SU-DHL-6 (cell line): Measurements from ENCODE around the gene METTL6.

ENCODE experiments used
- H2AFZ ChIP-seq: fragments of 200-600 bp; sonication (generic); 2 replicates; pipeline ENCODE4 v1.6.1; 2014; ENCODE audit warnings: low read depth, mild to moderate bottlenecking, moderate library complexity, mixed read lengths, antibody characterized with exemption, low read length; ENCODE audit not compliant: severe bottlenecking
- H3F3A ChIP-seq: fragments of 200-600 bp; shearing (Covaris generic); 2 replicates; pipeline ENCODE4 v1.6.0; 2016; ENCODE audit warnings: antibody characterized with exemption, mild to moderate bottlenecking; ENCODE audit not compliant: insufficient read depth
- H3K27ac ChIP-seq: fragments of 200-600 bp; sonication (generic); 2 replicates; pipeline ENCODE4 v1.5.1; 2016; ENCODE audit warnings: low read depth, mild to moderate bottlenecking, low read length, moderate library complexity, mixed read lengths
- H3K27me3 ChIP-seq: fragments of 200-600 bp; sonication (generic), shearing (Covaris generic); 2 replicates; pipeline ENCODE4 v1.6.0; 2014; ENCODE audit warnings: mild to moderate bottlenecking, low read length
- H3K36me3 ChIP-seq: fragments of 200-600 bp; sonication (generic); 2 replicates; pipeline ENCODE4 v1.6.1; 2014; ENCODE audit warnings: mild to moderate bottlenecking, low read length, mixed read lengths
- H3K4me2 ChIP-seq: fragments of 300-600, 200-600 bp; shearing (Covaris generic), sonication (generic); 2 replicates; pipeline ENCODE4 v1.6.0; 2014; ENCODE audit warnings: low read length, low read depth, mild to moderate bottlenecking; ENCODE audit not compliant: poor library complexity, severe bottlenecking
- H3K4me3 ChIP-seq: fragments of 200-600 bp; sonication (generic); 2 replicates; pipeline ENCODE4 v1.5.1; 2014; ENCODE audit warnings: antibody characterized with exemption, low read length, mild to moderate bottlenecking, mixed read lengths; ENCODE audit not compliant: insufficient read depth, poor library complexity, severe bottlenecking
- H3K79me2 ChIP-seq: fragments of 200-600 bp; sonication (generic); 2 replicates; pipeline ENCODE4 v1.6.1; 2014; ENCODE audit warnings: mild to moderate bottlenecking, low read length, moderate library complexity; ENCODE audit not compliant: insufficient read depth
- H3K9ac ChIP-seq: fragments of 200-600 bp; sonication (generic); 2 replicates; pipeline ENCODE4 v1.7.0; 2014; ENCODE audit warnings: mild to moderate bottlenecking, low read length
- H3K9me2 ChIP-seq: fragments of 200-600 bp; sonication (generic); replicated peaks from 2 replicates; pipeline ENCODE4 v1.6.1; 2014; ENCODE audit warnings: low read length; ENCODE audit not compliant: insufficient read depth
- H3K9me3 ChIP-seq: fragments of 200-600 bp; sonication (generic); 2 replicates; pipeline ENCODE4 v1.6.1; 2014; ENCODE audit warnings: low read length, mixed read lengths; ENCODE audit not compliant: insufficient read depth
- H4K20me1 ChIP-seq: fragments of 200-600 bp; sonication (generic); 2 replicates; pipeline ENCODE4 v1.6.1; 2014; ENCODE audit warnings: low read depth, mild to moderate bottlenecking, antibody characterized with exemption, low read length, moderate library complexity, mixed read lengths
- EZH2phosphoT487 ChIP-seq: fragments of 200-600 bp; sonication (generic), shearing (Covaris generic); conservative IDR thresholded peaks from 2 replicates; pipeline ENCODE4 v1.6.1; 2018; ENCODE audit warnings: mild to moderate bottlenecking, antibody characterized with exemption, low read length, moderate library complexity, mixed read lengths
- TF ChIP-seq, protein P1 (sequence below): fragments of 200-600 bp; sonication (generic); IDR thresholded peaks from one replicate; pipeline ENCODE4 v1.5.1; 2017; ENCODE audit warnings: antibody characterized with exemption, mild to moderate bottlenecking, low read length, moderate library complexity; ENCODE audit not compliant: insufficient read depth, poor library complexity, severe bottlenecking

Gene METTL6, protein sequence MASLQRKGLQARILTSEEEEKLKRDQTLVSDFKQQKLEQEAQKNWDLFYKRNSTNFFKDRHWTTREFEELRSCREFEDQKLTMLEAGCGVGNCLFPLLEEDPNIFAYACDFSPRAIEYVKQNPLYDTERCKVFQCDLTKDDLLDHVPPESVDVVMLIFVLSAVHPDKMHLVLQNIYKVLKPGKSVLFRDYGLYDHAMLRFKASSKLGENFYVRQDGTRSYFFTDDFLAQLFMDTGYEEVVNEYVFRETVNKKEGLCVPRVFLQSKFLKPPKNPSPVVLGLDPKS

DNA sequence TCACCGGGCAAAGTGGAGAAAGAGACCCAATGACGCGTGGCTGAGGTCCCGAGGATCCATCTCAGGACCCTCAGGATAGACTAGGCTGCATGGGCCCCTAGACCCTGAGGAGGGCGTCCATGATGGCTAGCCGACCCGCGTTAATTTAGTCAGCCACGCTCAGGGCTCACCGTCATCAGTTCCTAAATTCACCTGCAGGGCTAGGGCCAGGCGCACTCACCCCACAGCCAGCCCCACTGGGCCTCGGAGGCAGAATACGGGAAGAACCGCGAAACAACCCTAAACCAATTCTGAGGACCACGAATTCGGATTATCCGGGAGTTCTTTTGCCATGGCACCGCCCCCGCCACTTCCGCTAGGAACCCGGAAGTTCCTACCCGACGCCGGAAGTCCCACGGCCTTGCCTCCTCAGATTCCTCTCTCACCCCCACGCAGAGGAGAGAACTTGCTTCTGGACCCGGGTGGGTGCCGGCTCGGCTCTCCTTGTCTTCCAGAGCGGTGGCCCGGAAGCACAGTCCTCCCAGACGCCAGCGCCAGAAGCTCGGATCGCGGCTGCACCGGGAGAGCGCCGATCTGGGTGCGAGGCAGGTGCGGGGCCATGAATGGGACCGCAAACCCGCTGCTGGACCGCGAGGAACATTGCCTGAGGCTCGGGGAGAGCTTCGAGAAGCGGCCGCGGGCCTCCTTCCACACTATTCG is at the start of gene METTL6, which contains the start of gene EAF1:
TSS of gene METTL6 (minus strand) at position 363 of the 699 bp plus-strand sequence. CDS start 1,033 bp downstream, outside the sequence.
TSS of gene EAF1 (plus strand) at position 417 of the 699 bp plus-strand sequence. CDS start at position 599, 182 bp downstream.
- Histone ChIP-seq H3K36me3 (peaks cover 12% of the 10 kb centered on the region), H3K27ac (peak within 1 kb of the TSS; percentile 55), H3K4me2 (peak within 1 kb of the TSS; percentile 94), H3K9me3 (no peaks in the 10 kb centered on the region), H3K9ac (peak within 1 kb of the TSS; percentile 88), H3K9me2 (no peaks in the 10 kb centered on the region), H3K4me3 (peak within 1 kb of the TSS; percentile 89), H3K27me3 (no peaks in the 10 kb centered on the region), H4K20me1 (peaks cover 4% of the 10 kb centered on the region; the same call in 1 of the 2 replicates), H3K79me2 (peaks cover 59% of the 10 kb centered on the region), H3F3A (no peaks in the 10 kb centered on the region), H2AFZ (peak within 1 kb of the TSS; percentile 65)
- TF ChIP-seq, protein P1, sequence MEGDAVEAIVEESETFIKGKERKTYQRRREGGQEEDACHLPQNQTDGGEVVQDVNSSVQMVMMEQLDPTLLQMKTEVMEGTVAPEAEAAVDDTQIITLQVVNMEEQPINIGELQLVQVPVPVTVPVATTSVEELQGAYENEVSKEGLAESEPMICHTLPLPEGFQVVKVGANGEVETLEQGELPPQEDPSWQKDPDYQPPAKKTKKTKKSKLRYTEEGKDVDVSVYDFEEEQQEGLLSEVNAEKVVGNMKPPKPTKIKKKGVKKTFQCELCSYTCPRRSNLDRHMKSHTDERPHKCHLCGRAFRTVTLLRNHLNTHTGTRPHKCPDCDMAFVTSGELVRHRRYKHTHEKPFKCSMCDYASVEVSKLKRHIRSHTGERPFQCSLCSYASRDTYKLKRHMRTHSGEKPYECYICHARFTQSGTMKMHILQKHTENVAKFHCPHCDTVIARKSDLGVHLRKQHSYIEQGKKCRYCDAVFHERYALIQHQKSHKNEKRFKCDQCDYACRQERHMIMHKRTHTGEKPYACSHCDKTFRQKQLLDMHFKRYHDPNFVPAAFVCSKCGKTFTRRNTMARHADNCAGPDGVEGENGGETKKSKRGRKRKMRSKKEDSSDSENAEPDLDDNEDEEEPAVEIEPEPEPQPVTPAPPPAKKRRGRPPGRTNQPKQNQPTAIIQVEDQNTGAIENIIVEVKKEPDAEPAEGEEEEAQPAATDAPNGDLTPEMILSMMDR = peak; percentile 10
- no peak for TF ChIP-seq EZH2phosphoT487

DNA sequence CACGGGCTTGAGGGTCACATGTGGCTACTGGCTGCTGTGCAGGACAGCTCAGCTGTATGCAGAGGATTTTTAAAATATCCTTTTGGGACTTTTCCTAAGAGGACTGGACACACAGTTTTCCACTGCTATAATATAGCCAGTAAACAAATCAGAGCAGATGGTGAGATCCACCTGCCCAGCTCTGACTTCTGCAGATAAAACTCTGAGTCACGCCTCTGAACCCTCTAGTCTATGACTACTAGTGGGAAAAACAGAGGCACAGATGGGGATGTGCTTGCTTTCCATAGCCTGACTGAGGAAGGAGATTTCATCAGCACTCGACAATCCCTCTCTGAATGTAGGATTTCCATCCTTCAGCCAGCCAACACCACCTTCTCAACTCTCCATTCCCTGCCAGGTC is 49.0 kb upstream of the METTL6 start:
- H3K27ac ChIP-seq = no peak overlapping the region
- H2AFZ ChIP-seq = no peak overlapping the region
- H3F3A ChIP-seq = no peaks in the 10 kb centered on the region
- H4K20me1 ChIP-seq = no peaks in the 10 kb centered on the region
- H3K79me2 ChIP-seq = no peaks in the 10 kb centered on the region
- no peak for TF ChIP-seq EZH2phosphoT487
- TF ChIP-seq, protein P1 = no peak
- H3K27me3 ChIP-seq = no peaks in the 10 kb centered on the region
- no peaks in the 10 kb centered on the region for H3K36me3 ChIP-seq
- H3K9me2 ChIP-seq = no peaks in the 10 kb centered on the region
- no peak overlapping the region for H3K4me2 ChIP-seq
- H3K4me3 ChIP-seq = no peak overlapping the region
- H3K9me3 ChIP-seq = no peaks in the 10 kb centered on the region
- no peak overlapping the region for H3K9ac ChIP-seq

DNA sequence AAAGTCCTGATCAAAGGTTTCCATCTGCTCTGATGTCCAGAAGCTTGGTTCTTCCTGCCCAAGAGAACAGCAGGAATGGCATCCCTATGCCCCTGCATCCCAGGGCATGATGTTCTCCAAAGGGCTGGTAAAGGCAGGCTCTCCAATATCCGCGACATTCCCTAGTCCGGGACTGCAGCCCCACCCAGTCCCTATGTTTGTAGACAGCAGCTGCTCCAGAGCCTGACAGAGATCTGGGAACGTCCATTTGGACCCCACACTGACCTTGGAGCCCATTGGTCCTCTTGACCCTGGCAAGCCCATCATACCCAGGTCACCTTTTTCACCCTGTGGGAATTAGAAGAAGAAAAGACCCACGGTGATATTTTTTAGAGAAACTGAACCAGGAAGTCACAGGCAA is 47.8 kb upstream of the METTL6 start:
- TF ChIP-seq, protein P1 = no peak
- TF ChIP-seq EZH2phosphoT487 = no peak
- H3K27me3 ChIP-seq = no peaks in the 10 kb centered on the region

More for the DNA sequence above, 47.8 kb upstream of the METTL6 start:
- Histone ChIP-seq H3K4me2 (no peak overlapping the region), H3K9me2 (no peaks in the 10 kb centered on the region), H3K9ac (no peak overlapping the region), H3K27ac (no peak overlapping the region), H3K79me2 (no peaks in the 10 kb centered on the region), H3K4me3 (no peak overlapping the region), H2AFZ (no peak overlapping the region), H4K20me1 (no peaks in the 10 kb centered on the region), H3F3A (no peaks in the 10 kb centered on the region), H3K9me3 (no peaks in the 10 kb centered on the region), H3K36me3 (no peaks in the 10 kb centered on the region)
